NCI-H748 treated with DMSO at 0.1 percent for 48 hours (cell line): ENCODE results near the gene DNAJC30.
A peak's percentile ranks its signal among the peaks of the same experiment; 100 is the strongest.
"Not testable (repeated sequence)": the region's sequence is repeated elsewhere in the genome, so short reads cannot be mapped to it uniquely, and the experiment has no call there.

Experiments
- DNase-seq: peaks from one replicate; lab custom pipeline; 2025; lab: John Stamatoyannopoulos, UW

DNAJC30 gene

GRCh38 chr7:73683056-73683787 lies at the start of gene DNAJC30, which contains the start of gene BUD23:
Gene DNAJC30, minus strand, starts transcription at chr7:73683453. Its CDS starts 30 bp downstream, at chr7:73683423.
Gene BUD23, plus strand, starts transcription at chr7:73683597. Its CDS starts 29 bp downstream, at chr7:73683626.
- DNase-seq, result peak; percentile 92

GRCh38 chr7:73732397-73732796 lies 49.1 kb upstream of the DNAJC30 start:
- no peak for DNase-seq

GRCh38 chr7:73730485-73730884 lies 47.2 kb upstream of the DNAJC30 start:
- DNase-seq, result no peak

GRCh38 chr7:73728551-73728950 lies 45.3 kb upstream of the DNAJC30 start:
- DNase-seq, result no peak

GRCh38 chr7:73727952-73728351 lies 44.7 kb upstream of the DNAJC30 start:
- no peak for DNase-seq

GRCh38 chr7:73726083-73726466 lies 42.8 kb upstream of the DNAJC30 start:
- no peak for DNase-seq

GRCh38 chr7:73723813-73724212 lies 40.6 kb upstream of the DNAJC30 start:
- no peak for DNase-seq

- DNase-seq, result no peak
Observed at GRCh38 chr7:73722785-73723184, 39.5 kb upstream of the DNAJC30 start.

- not testable (repeated sequence) for DNase-seq
Observed at GRCh38 chr7:73722182-73722581, 38.9 kb upstream of the DNAJC30 start.

GRCh38 chr7:73721377-73721817 lies 38.1 kb upstream of the DNAJC30 start:
- no peak for DNase-seq

- DNase-seq, result not testable (repeated sequence)
Observed at GRCh38 chr7:73720443-73720842, 37.2 kb upstream of the DNAJC30 start.

GRCh38 chr7:73719806-73720169 lies 36.5 kb upstream of the DNAJC30 start:
- DNase-seq, result no peak

- no peak for DNase-seq
Observed at GRCh38 chr7:73718905-73719805, 35.9 kb upstream of the DNAJC30 start, which contains the start of gene STX1A. Gene STX1A, minus strand, starts transcription at chr7:73719669. Its CDS starts 38 bp downstream, at chr7:73719631.

- DNase-seq, result no peak
Observed at GRCh38 chr7:73718438-73718881, 35.2 kb upstream of the DNAJC30 start.

GRCh38 chr7:73717991-73718405 lies 34.7 kb upstream of the DNAJC30 start:
- no peak for DNase-seq

- no peak for DNase-seq
Observed at GRCh38 chr7:73717025-73717807, 34.0 kb upstream of the DNAJC30 start.

GRCh38 chr7:73716318-73716890 lies 33.2 kb upstream of the DNAJC30 start:
- DNase-seq, result no peak

- DNase-seq, result no peak
Observed at GRCh38 chr7:73715648-73716317, 32.5 kb upstream of the DNAJC30 start.

- DNase-seq, result not testable (repeated sequence)
Observed at GRCh38 chr7:73713319-73713718, 30.1 kb upstream of the DNAJC30 start.

GRCh38 chr7:73712773-73713172 lies 29.5 kb upstream of the DNAJC30 start:
- DNase-seq, result no peak

GRCh38 chr7:73708961-73709549 lies 25.8 kb upstream of the DNAJC30 start:
- DNase-seq, result no peak
